GM23248 (cell line): Measurements from ENCODE around the gene CDCA3. TPM values are rescaled to one million over a fixed set of nuclear protein-coding genes. Genes with fewer than 3 reads are reported as not detected.

ENCODE experiments used
- DNase-seq: peaks from one replicate; pipeline ENCODE4 v3.0.0-alpha.2; 2015
- H2AFZ ChIP-seq: fragments of 200-600 bp; sonication (generic); 2 replicates; pipeline ENCODE4 v1.6.1; 2016; ENCODE audit warnings: antibody characterized with exemption
- H3F3A ChIP-seq: fragments of 200-600 bp; sonication (generic); 2 replicates; pipeline ENCODE4 v1.6.1; 2016; ENCODE audit warnings: mild to moderate bottlenecking, antibody characterized with exemption, mixed run types; ENCODE audit not compliant: insufficient read depth
- H3K27ac ChIP-seq: fragments of 200-600 bp; sonication (generic); 2 replicates; pipeline ENCODE4 v1.5.1; 2016; ENCODE audit warnings: mild to moderate bottlenecking
- H3K27me3 ChIP-seq: fragments of 200-600 bp; sonication (generic); replicated peaks from 2 replicates; pipeline ENCODE4 v1.6.1; 2016; ENCODE audit warnings: mild to moderate bottlenecking; ENCODE audit not compliant: insufficient read depth
- H3K36me3 ChIP-seq: fragments of 200-600 bp; sonication (generic); 2 replicates; pipeline ENCODE4 v1.6.1; 2016; ENCODE audit warnings: low read depth, mild to moderate bottlenecking
- H3K4me1 ChIP-seq: fragments of 200-600 bp; sonication (generic); 2 replicates; pipeline ENCODE4 v1.6.1; 2016; ENCODE audit warnings: mild to moderate bottlenecking; ENCODE audit not compliant: insufficient read depth
- H3K4me2 ChIP-seq: fragments of 200-600 bp; sonication (generic); one replicate; pipeline ENCODE4 v1.6.1; 2016; ENCODE audit warnings: mild to moderate bottlenecking; ENCODE audit not compliant: unreplicated experiment
- H3K4me3 ChIP-seq: fragments of 200-600 bp; sonication (generic); 2 replicates; pipeline ENCODE4 v1.5.1; 2016; ENCODE audit warnings: mild to moderate bottlenecking
- H3K79me2 ChIP-seq: fragments of 200-600 bp; sonication (generic); 2 replicates; pipeline ENCODE4 v1.6.1; 2016; ENCODE audit warnings: mild to moderate bottlenecking; ENCODE audit not compliant: insufficient read depth
- H3K9ac ChIP-seq: fragments of 200-600 bp; sonication (generic); 2 replicates; pipeline ENCODE4 v1.6.1; 2016; ENCODE audit warnings: mild to moderate bottlenecking
- H3K9me2 ChIP-seq: fragments of 200-600 bp; sonication (generic); 2 replicates; pipeline ENCODE4 v1.6.1; 2016; ENCODE audit warnings: mixed run types, mild to moderate bottlenecking, moderate library complexity; ENCODE audit not compliant: insufficient read depth
- H3K9me3 ChIP-seq: fragments of 200-600 bp; sonication (generic); one replicate; pipeline ENCODE4 v1.6.1; 2017; ENCODE audit warnings: low read depth
- H4K20me1 ChIP-seq: fragments of 200-600 bp; sonication (generic); 2 replicates; pipeline ENCODE4 v1.6.0; 2016; ENCODE audit not compliant: insufficient read depth
- EZH2 ChIP-seq: fragments of 200-600 bp; sonication (generic); IDR thresholded peaks from 2 replicates; pipeline ENCODE4 v1.6.1; 2018; ENCODE audit warnings: antibody characterized with exemption, mild to moderate bottlenecking; ENCODE audit not compliant: insufficient read depth, poor library complexity, severe bottlenecking
- EZH2phosphoT487 ChIP-seq: fragments of 200-600 bp; sonication (generic); IDR thresholded peaks from 2 replicates; pipeline ENCODE4 v1.6.1; 2018; ENCODE audit warnings: antibody characterized with exemption, moderate library complexity, mild to moderate bottlenecking, low read depth; ENCODE audit not compliant: insufficient read depth
- WGBS, 2 experiments: methylation state at CpG; one replicate each; pipeline ENCODE4 v1.1.6; 2015 to 2017; ENCODE audit warnings: low lambda C conversion rate in 2 of 2, low coverage in 1 of 2; ENCODE audit errors: missing lambda C conversion rate in 2 of 2; 5-methylcytosine and 5-hydroxymethylcytosine counted together
- in situ Hi-C: fragments of 300-500 bp; cut with MboI; formaldehyde crosslinking; loops from 2 replicates; pipeline ENCODE4 v1.15.0; 2020
- polyA plus RNA-seq: library from polyadenylated mRNA; unstranded; fragments of >200 nt; fragmentation: Nextera tagmentation; extraction: Ambion mirVana; gene quantifications from 2 replicates; pipeline ENCODE4 v1.2.1, GENCODE V29; 2016
- total RNA-seq: library from RNA; depleted of rRNA; stranded (reverse); fragments of >200 nt; shearing (Covaris generic); gene quantifications from 2 replicates; pipeline ENCODE4 v1.2.3, GENCODE V29; 2014

CDCA3 gene
- total and polyA plus RNA-seq, 2 experiments from 2014 or later, result 23.9 to 30.2 TPM

DNA sequence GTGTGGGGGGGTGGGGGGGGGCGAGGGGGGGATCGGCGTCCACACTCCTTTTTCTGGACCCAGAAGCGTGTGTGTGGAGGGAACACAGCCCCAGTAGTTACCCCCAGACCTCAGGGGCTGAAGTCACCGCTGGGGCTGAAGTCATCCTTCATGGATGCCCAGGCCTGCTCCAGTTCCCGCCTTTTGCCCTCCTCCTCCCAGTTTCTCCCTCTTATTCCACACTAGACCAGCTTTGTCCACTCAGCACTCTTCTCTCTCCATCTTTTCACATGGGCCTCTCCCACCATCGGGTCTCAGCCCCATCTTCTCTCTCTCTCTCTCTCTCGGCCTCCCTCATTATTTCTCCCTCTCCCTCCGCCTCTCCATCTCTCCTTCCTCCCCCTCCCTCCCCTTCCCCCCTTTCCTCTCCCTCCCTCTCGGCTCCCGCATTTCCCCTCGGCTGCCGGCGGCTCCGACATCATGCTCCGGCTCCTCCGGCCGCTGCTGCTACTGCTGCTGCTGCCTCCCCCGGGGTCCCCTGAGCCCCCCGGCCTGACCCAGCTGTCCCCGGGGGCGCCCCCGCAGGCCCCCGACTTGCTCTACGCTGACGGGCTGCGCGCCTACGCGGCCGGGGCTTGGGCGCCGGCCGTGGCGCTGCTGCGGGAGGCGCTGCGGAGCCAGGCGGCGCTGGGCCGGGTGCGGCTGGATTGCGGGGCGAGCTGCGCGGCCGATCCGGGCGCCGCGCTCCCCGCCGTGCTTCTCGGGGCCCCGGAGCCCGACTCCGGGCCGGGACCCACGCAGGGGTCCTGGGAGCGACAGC, 22.9 kb downstream of the CDCA3 start, which contains the start of gene P3H3:
TSS of gene P3H3 (plus strand) at position 426 of the 799 bp plus-strand sequence. CDS start at position 460, 34 bp downstream.
- peak; percentile 76 for DNase-seq
- TF ChIP-seq EZH2phosphoT487 (no peak), EZH2 (no peak)
- H3K36me3 ChIP-seq, result 0 out of 2 replicates have a peak, but pooled peaks cover 4% of the 10 kb centered on the region
- H3K4me3 ChIP-seq, result peak within 1 kb of the TSS; percentile 87
- H2AFZ ChIP-seq, result peak within 1 kb of the TSS; percentile 70
- peak within 1 kb of the TSS; percentile 74 for H3K27ac ChIP-seq
- H3K9me2 ChIP-seq, result no peaks in the 10 kb centered on the region
- peak within 1 kb of the TSS; percentile 89 for H3K4me2 ChIP-seq
- H3K27me3 ChIP-seq, result peaks cover 2% of the 10 kb centered on the region; the same call in 1 of the 2 replicates
- in situ Hi-C loops, result no loop called here
- no peaks in the 10 kb centered on the region for H4K20me1 ChIP-seq
- no peaks in the 10 kb centered on the region; the same call in 1 of the 2 replicates for H3F3A ChIP-seq
- 1% methylated on average over 27 to 52 of the region's 60 CpGs for WGBS, 2 experiments
- peak within 1 kb of the TSS; percentile 96 for H3K9ac ChIP-seq
- H3K4me1 ChIP-seq, result peaks cover 23% of the 10 kb centered on the region
- peaks cover 25% of the 10 kb centered on the region for H3K79me2 ChIP-seq
- no peaks in the 10 kb centered on the region for H3K9me3 ChIP-seq

DNA sequence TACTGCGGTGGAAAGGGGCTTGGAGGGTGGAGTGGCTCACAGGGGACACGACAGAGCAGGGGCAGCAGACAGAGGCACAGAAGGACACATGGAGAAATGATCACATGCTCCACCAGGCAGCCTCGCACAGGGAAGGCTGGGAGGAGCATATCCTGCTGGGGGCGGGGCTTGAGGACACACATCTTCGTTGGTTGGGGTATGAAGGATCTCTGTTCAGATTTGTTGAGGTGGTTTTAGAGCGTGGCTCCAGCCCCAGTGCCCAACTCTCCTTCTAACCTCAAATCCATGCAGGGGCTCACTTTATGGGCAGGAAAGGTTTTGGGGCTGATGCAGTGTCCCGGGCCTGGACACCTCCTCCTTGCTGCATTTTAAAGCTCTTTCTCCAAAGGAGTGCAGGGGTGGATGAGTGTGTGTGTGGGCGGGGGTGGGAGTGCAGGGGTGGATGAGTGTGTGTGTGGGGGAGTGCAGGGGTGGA, 23.6 kb downstream of the CDCA3 start:
- peak overlapping the region; percentile 34; the same call in 1 of the 2 replicates for H2AFZ ChIP-seq
- in situ Hi-C loops, result no loop called here
- H3K9me2 ChIP-seq, result no peaks in the 10 kb centered on the region
- H3K4me1 ChIP-seq, result peaks cover 23% of the 10 kb centered on the region
- no peaks in the 10 kb centered on the region for H3K9me3 ChIP-seq
- H3K4me3 ChIP-seq, result peak overlapping the region; percentile 46
- H3K9ac ChIP-seq, result peak overlapping the region; percentile 27; the same call in 1 of the 2 replicates
- H3F3A ChIP-seq, result no peaks in the 10 kb centered on the region; the same call in 1 of the 2 replicates
- peak overlapping the region; percentile 25; the same call in 1 of the 2 replicates for H3K27ac ChIP-seq
- peak; percentile 90 for DNase-seq
- H3K27me3 ChIP-seq, result peaks cover 7% of the 10 kb centered on the region
- H3K36me3 ChIP-seq, result 0 out of 2 replicates have a peak, but pooled peaks cover 4% of the 10 kb centered on the region
- H4K20me1 ChIP-seq, result no peaks in the 10 kb centered on the region
- peak overlapping the region; percentile 54 for H3K4me2 ChIP-seq
- WGBS, 2 experiments, result 1 to 3% methylated on average over 8 of the region's 8 CpGs
- H3K79me2 ChIP-seq, result peaks cover 25% of the 10 kb centered on the region
- TF ChIP-seq EZH2phosphoT487 (no peak), EZH2 (no peak)

- 76 to 84% methylated on average over 21 to 22 of the region's 22 CpGs for WGBS, 2 experiments
- no peaks in the 10 kb centered on the region for H4K20me1 ChIP-seq
- peak overlapping the region; percentile 46; the same call in 1 of the 2 replicates for H3K4me3 ChIP-seq
- H3K9ac ChIP-seq, result peak overlapping the region; percentile 27; the same call in 1 of the 2 replicates
- H3F3A ChIP-seq, result no peaks in the 10 kb centered on the region; the same call in 1 of the 2 replicates
- DNase-seq, result no peak
- peaks cover 7% of the 10 kb centered on the region for H3K27me3 ChIP-seq
- peak overlapping the region; percentile 54 for H3K4me2 ChIP-seq
- H2AFZ ChIP-seq, result peak overlapping the region; percentile 34; the same call in 1 of the 2 replicates
- 0 out of 2 replicates have a peak, but pooled peaks cover 4% of the 10 kb centered on the region for H3K36me3 ChIP-seq
- in situ Hi-C loops, result no loop called here
- peak overlapping the region; percentile 25; the same call in 1 of the 2 replicates for H3K27ac ChIP-seq
- TF ChIP-seq EZH2, result no peak
- H3K79me2 ChIP-seq, result peaks cover 25% of the 10 kb centered on the region
- H3K9me2 ChIP-seq, result no peaks in the 10 kb centered on the region
- peaks cover 23% of the 10 kb centered on the region for H3K4me1 ChIP-seq
- H3K9me3 ChIP-seq, result no peaks in the 10 kb centered on the region
Measured at GRCh38 chr12:6826734-6827436, 24.2 kb downstream of the CDCA3 start.

DNA sequence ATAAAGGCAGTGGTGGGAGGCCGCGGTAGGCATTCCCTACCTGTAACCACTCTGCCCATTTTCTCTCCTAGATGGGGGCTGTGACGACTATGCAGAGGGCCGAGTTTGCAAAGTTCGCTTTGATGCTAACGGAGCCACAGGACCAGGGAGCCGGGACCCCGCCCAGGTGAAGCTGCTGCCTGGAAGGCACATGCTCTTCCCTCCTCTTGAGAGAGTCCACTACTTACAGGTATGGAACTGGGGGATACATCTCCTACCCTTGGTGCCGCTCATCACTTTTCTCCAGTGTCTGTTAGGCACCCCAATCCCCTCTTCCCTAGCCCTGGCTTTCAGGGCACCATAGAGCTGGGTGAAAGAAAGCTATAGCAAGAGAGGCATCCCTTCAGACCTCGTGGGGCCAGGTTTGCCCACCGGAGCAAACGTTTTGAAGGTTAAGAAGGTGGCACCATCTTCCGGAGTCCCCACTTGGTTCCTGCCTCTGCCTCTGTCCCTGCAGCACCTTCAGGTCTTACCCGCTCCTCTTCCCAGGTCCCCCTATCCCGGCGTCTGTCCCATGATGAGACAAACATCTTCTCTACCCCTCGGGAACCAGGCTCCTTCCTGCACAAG, 24.9 kb downstream of the CDCA3 start:
- in situ Hi-C loops, result no loop called here
- Histone ChIP-seq H3K9ac (no peak overlapping the region), H3K4me1 (peaks cover 23% of the 10 kb centered on the region), H3K27me3 (peaks cover 7% of the 10 kb centered on the region), H2AFZ (no peak overlapping the region), H3K4me2 (no peak overlapping the region), H3F3A (no peaks in the 10 kb centered on the region; the same call in 1 of the 2 replicates), H3K27ac (no peak overlapping the region), H4K20me1 (no peaks in the 10 kb centered on the region), H3K4me3 (no peak overlapping the region), H3K9me2 (no peaks in the 10 kb centered on the region), H3K36me3 (0 out of 2 replicates have a peak, but pooled peaks cover 4% of the 10 kb centered on the region), H3K79me2 (peaks cover 25% of the 10 kb centered on the region), H3K9me3 (no peaks in the 10 kb centered on the region)
- WGBS, 2 experiments, result 65 to 68% methylated on average over 17 of the region's 17 CpGs
- TF ChIP-seq EZH2 (no peak), EZH2phosphoT487 (no peak)
- no peak for DNase-seq
